NT2/D1 (cell line): Measurements from ENCODE around the gene PNPT1.

Source experiments
- DNase-seq: peaks from one replicate; pipeline ENCODE4 v3.0.0-alpha.2; 2011; ENCODE audit warnings: low read depth, low spot score
- H3K27me3 ChIP-seq: 2 replicates; pipeline ENCODE4 v1.6.0; 2011; ENCODE audit warnings: mild to moderate bottlenecking; ENCODE audit not compliant: insufficient read length, insufficient read depth
- H3K36me3 ChIP-seq: 2 replicates; pipeline ENCODE4 v1.6.1; 2011; ENCODE audit warnings: mild to moderate bottlenecking, low read length, mixed read lengths; ENCODE audit not compliant: insufficient read depth, insufficient read length
- H3K4me1 ChIP-seq: 2 replicates; pipeline ENCODE4 v1.5.1; 2011; ENCODE audit not compliant: insufficient read depth, insufficient read length
- H3K4me3 ChIP-seq: 2 replicates; pipeline ENCODE4 v1.5.1; 2011; ENCODE audit warnings: low read depth; ENCODE audit not compliant: insufficient read length
- H3K9ac ChIP-seq: 2 replicates; pipeline ENCODE4 v1.6.0; 2011; ENCODE audit warnings: low read depth; ENCODE audit not compliant: insufficient read length
- H3K9me3 ChIP-seq: 2 replicates; pipeline ENCODE4 v1.5.1; 2011; ENCODE audit warnings: mild to moderate bottlenecking, low read length; ENCODE audit not compliant: insufficient read depth
- SUZ12 ChIP-seq: IDR thresholded peaks from 2 replicates; pipeline ENCODE4 v1.6.1; 2011; ENCODE audit not compliant: insufficient read length, insufficient read depth; ENCODE audit errors: extremely low read depth
- YY1 ChIP-seq: IDR thresholded peaks from 2 replicates; pipeline ENCODE4 v1.6.1; 2011; ENCODE audit not compliant: insufficient read length, insufficient read depth
- ZNF274 ChIP-seq: IDR thresholded peaks from 2 replicates; pipeline ENCODE4 v1.6.1; 2011; ENCODE audit warnings: mild to moderate bottlenecking, low read depth, low read length

The PNPT1 gene

DNA sequence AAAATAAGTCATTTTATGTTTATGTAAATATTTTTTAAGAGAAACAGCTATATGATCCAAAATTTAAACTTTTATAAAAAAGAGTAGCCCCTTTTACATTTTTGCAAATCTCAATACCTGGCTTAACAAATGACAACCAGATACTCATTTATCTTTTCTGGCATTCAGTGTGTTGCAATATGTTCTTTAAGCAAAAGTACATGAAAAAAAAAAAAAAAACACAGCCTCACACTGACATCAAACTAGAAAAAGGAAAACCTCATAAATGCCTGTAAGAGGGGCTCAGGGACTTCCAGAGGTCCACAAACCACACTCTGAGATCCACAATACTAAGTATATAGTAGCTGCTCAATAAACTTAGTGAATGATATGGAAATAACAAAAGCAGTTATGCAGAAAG lies 98.1 kb downstream of the PNPT1 start:
- H3K4me3 ChIP-seq = no peak overlapping the region
- H3K27me3 ChIP-seq = no peaks in the 10 kb centered on the region
- DNase-seq = no peak
- no peak overlapping the region for H3K9ac ChIP-seq
- no peaks in the 10 kb centered on the region for H3K9me3 ChIP-seq
- H3K36me3 ChIP-seq = peaks cover 33% of the 10 kb centered on the region
- TF ChIP-seq SUZ12 (no peak), YY1 (no peak), ZNF274 (no peak)
- H3K4me1 ChIP-seq = no peaks in the 10 kb centered on the region

DNA sequence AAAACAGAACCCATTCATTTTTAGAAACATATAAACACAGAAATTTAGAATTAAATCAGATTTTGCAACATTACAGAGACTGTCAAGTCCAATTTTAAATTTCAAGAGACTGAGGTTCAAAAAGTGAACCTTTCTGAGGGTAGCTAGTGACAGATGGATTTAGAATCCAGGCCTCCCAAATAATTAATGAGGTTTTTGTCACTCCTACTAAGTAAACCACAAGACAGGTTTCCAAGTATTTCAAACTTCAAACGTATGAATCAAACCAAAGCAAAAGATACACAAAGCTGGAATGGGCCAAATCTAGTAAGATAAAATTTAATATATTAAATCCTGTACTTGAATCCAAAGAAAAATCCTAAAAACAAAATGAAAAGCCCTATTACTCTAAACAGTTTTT lies 101.5 kb downstream of the PNPT1 start:
- Histone ChIP-seq H3K27me3 (no peaks in the 10 kb centered on the region), H3K4me1 (no peaks in the 10 kb centered on the region), H3K9ac (no peak overlapping the region), H3K4me3 (no peak overlapping the region), H3K36me3 (peaks cover 23% of the 10 kb centered on the region), H3K9me3 (no peaks in the 10 kb centered on the region)
- no peak for DNase-seq
- TF ChIP-seq SUZ12 (no peak), YY1 (no peak)

DNA sequence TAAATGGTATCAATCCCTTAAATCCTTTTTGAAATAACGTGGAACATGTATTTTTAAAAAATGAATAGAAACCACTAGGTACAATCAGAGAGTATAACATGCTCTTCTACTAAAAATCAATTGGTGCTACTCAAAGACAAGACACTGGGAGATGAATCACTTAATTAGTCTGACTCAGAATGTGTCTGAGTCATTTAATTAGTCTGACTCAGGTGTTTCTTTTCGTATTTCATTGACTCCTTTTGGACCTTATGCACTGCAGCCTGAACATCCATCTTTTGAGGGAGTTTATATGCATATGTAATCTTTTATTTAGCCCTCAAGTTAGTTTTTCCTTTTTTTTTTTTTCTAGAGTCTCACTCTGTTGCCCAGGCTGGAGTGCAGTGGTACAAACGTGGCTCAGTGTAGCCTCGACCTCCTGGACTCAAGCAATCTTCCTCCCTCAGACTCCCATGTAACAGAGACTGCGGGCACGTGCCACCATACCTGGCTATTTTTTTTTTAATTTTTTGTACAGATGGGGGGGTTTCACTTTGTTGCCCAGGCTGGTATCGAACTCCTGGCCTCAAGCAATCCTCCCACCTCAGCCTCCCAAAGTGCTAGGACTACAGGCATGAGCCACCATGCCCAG lies 102.7 kb downstream of the PNPT1 start:
- DNase-seq = no peak

DNA sequence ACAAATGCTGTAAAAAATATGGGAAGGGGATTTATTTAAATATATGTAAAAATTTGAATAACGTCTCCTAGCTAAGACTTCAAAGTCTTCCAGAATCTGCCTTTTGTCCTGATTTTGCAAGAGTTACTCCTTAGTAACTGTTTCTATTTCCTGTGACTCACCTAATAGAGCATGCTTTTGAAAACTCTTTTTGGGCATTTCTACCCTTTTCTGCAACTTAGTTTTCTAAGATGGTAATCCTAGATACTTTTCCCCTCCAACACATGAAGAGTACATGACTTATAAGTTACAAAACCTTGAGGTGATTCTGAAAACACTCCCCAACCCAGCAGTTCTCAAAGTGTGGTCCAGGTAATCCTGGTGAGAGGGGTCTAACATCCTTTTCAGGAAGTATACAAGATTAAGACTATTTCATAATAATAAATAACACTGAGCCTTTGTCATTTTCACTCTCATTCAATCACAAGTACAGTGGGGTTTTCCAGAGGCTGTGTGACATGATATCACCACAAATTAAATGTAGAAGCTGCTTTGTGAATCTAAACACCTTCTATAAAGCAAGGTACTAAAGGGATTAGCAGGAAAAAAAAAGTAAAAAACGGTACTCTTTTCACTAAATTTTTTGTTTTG lies 108.1 kb downstream of the PNPT1 start:
- TF ChIP-seq ZNF274 (no peak), YY1 (no peak), SUZ12 (no peak)
- no peaks in the 10 kb centered on the region for H3K4me1 ChIP-seq
- no peaks in the 10 kb centered on the region for H3K9me3 ChIP-seq
- no peak overlapping the region for H3K9ac ChIP-seq
- H3K27me3 ChIP-seq = no peaks in the 10 kb centered on the region
- no peak overlapping the region for H3K4me3 ChIP-seq
- H3K36me3 ChIP-seq = peaks cover 32% of the 10 kb centered on the region
- no peak for DNase-seq

More for the DNA sequence above, 102.7 kb downstream of the PNPT1 start:
- no peak overlapping the region for H3K4me3 ChIP-seq
- no peak for TF ChIP-seq ZNF274
- TF ChIP-seq SUZ12 = no peak
- no peak for TF ChIP-seq YY1
- H3K36me3 ChIP-seq = peaks cover 19% of the 10 kb centered on the region
- no peak overlapping the region for H3K9ac ChIP-seq
- H3K4me1 ChIP-seq = no peaks in the 10 kb centered on the region
- no peaks in the 10 kb centered on the region for H3K9me3 ChIP-seq
- H3K27me3 ChIP-seq = no peaks in the 10 kb centered on the region
